Transverse colon (tissue), 4 donors: ENCODE results near the gene FH.

ENCODE experiments used
- CTCF ChIP-seq, 5 experiments: fragments of 200-600 bp in 3 of 5; fragments of 450-650 bp in 2 of 5; sonication (generic) in 3 of 5; IDR thresholded peaks; 1 replicate in 2 of 5; 2 replicates in 3 of 5; pipeline ENCODE4 v1.5.1; 2016 to 2017; ENCODE audit warnings: antibody characterized with exemption in 5 of 5, inconsistent platforms in 3 of 5, mild to moderate bottlenecking in 2 of 5, moderate library complexity in 1 of 5
- POLR2AphosphoS5 ChIP-seq, 3 donors: sonication (generic); formaldehyde crosslinking; IDR thresholded peaks; one replicate each; pipeline ENCODE4 v1.6.1; 2016; ENCODE audit warnings: antibody characterized with exemption in 3 of 3

- TF ChIP-seq POLR2AphosphoS5 (IDR thresholded peaks at IDR 0.05) (no peak), CTCF (IDR thresholded peaks at IDR 0.05) (no peak)
These were observed 6.2 kb downstream of the FH start for GRCh38 chr1:241513378-241513777.
